ENCODE data around the gene R3HDM2.

R3HDM2 gene

GRCh38 chr12:57250956-57251355 lies 179.9 kb downstream of the R3HDM2 start, which contains the start of gene STAC3:
TSS of gene STAC3 (minus strand) at chr12:57251187. CDS start at chr12:57249636, 1,551 bp downstream.
- H3K9ac ChIP-seq (ENCODE audit: low read depth, low read length): no peak within 1 kb of the TSS
- no peaks in the 10 kb centered on the region for H3K4me1 ChIP-seq (ENCODE audit: insufficient read depth, low read length)
- H4K20me1 ChIP-seq (ENCODE audit: insufficient read depth, low read length): no peaks in the 10 kb centered on the region
- ATAC-seq (ENCODE audit: insufficient read depth, low read depth): no peak
- H3K4me3 ChIP-seq (ENCODE audit: low read depth in 1 of 2, low read length in 2 of 2): no peak within 1 kb of the TSS
- DNase-seq: no peak
- no peak within 1 kb of the TSS for H2AFZ ChIP-seq (ENCODE audit: low read depth, low read length)
- H3K36me3 ChIP-seq (ENCODE audit: insufficient read depth, low read length): peaks cover 7% of the 10 kb centered on the region
- H3K27ac ChIP-seq (ENCODE audit: low read length): no peak within 1 kb of the TSS
- H3K4me2 ChIP-seq (ENCODE audit: insufficient read depth, low read length): no peak within 1 kb of the TSS
- H3K27me3 ChIP-seq (ENCODE audit: insufficient read depth, low read length, poor library complexity): no peaks in the 10 kb centered on the region
- H3K79me2 ChIP-seq (ENCODE audit: insufficient read depth, low read length): no peaks in the 10 kb centered on the region
- TF ChIP-seq CTCF (IDR thresholded peaks at IDR 0.05; ENCODE audit: borderline replicate concordance, extremely low read depth, low read length, poor library complexity, severe bottlenecking): no peak
- TF ChIP-seq EZH2 (IDR thresholded peaks at IDR 0.05; ENCODE audit: borderline replicate concordance, low read depth, low read length, severe bottlenecking): no peak
- no peaks in the 10 kb centered on the region for H3K9me3 ChIP-seq (ENCODE audit: insufficient read depth, low read length, severe bottlenecking)

GRCh38 chr12:57250541-57250940 lies 180.3 kb downstream of the R3HDM2 start:
- Histone ChIP-seq H3K4me3 (ENCODE audit: low read depth in 1 of 2, low read length in 2 of 2) (no peak overlapping the region), H3K36me3 (ENCODE audit: insufficient read depth, low read length) (peaks cover 3% of the 10 kb centered on the region; the same call in 1 of the 2 replicates), H3K9me3 (ENCODE audit: insufficient read depth, low read length, severe bottlenecking) (no peaks in the 10 kb centered on the region), H3K4me1 (ENCODE audit: insufficient read depth, low read length) (no peaks in the 10 kb centered on the region), H2AFZ (ENCODE audit: low read depth, low read length) (no peak overlapping the region), H3K4me2 (ENCODE audit: insufficient read depth, low read length) (no peak overlapping the region), H4K20me1 (ENCODE audit: insufficient read depth, low read length) (no peaks in the 10 kb centered on the region), H3K9ac (ENCODE audit: low read depth, low read length) (no peak overlapping the region), H3K27ac (ENCODE audit: low read length) (no peak overlapping the region), H3K27me3 (ENCODE audit: insufficient read depth, low read length, poor library complexity) (no peaks in the 10 kb centered on the region), H3K79me2 (ENCODE audit: insufficient read depth, low read length) (no peaks in the 10 kb centered on the region)
- ATAC-seq (ENCODE audit: insufficient read depth, low read depth) (no peak), DNase-seq (no peak)
- no peak for TF ChIP-seq CTCF (IDR thresholded peaks at IDR 0.05; ENCODE audit: borderline replicate concordance, extremely low read depth, low read length, poor library complexity, severe bottlenecking)
- TF ChIP-seq EZH2 (IDR thresholded peaks at IDR 0.05; ENCODE audit: borderline replicate concordance, low read depth, low read length, severe bottlenecking): no peak

GRCh38 chr12:57248934-57249742 lies 181.7 kb downstream of the R3HDM2 start:
- ATAC-seq (ENCODE audit: insufficient read depth, low read depth) (peak; percentile 60), DNase-seq (no peak)
- no peaks in the 10 kb centered on the region for H3K27me3 ChIP-seq (ENCODE audit: insufficient read depth, low read length, poor library complexity)
- H3K79me2 ChIP-seq (ENCODE audit: insufficient read depth, low read length): no peaks in the 10 kb centered on the region
- TF ChIP-seq EZH2 (IDR thresholded peaks at IDR 0.05; ENCODE audit: borderline replicate concordance, low read depth, low read length, severe bottlenecking): no peak
- no peak for TF ChIP-seq CTCF (IDR thresholded peaks at IDR 0.05; ENCODE audit: borderline replicate concordance, extremely low read depth, low read length, poor library complexity, severe bottlenecking)
- no peak overlapping the region for H3K27ac ChIP-seq (ENCODE audit: low read length)
- H3K9me3 ChIP-seq (ENCODE audit: insufficient read depth, low read length, severe bottlenecking): no peaks in the 10 kb centered on the region
- H3K4me2 ChIP-seq (ENCODE audit: insufficient read depth, low read length): no peak overlapping the region
- no peaks in the 10 kb centered on the region for H4K20me1 ChIP-seq (ENCODE audit: insufficient read depth, low read length)
- no peaks in the 10 kb centered on the region for H3K4me1 ChIP-seq (ENCODE audit: insufficient read depth, low read length)
- no peak overlapping the region for H3K4me3 ChIP-seq (ENCODE audit: low read depth in 1 of 2, low read length in 2 of 2)
- no peaks in the 10 kb centered on the region for H3K36me3 ChIP-seq (ENCODE audit: insufficient read depth, low read length)
- H3K9ac ChIP-seq (ENCODE audit: low read depth, low read length): no peak overlapping the region
- H2AFZ ChIP-seq (ENCODE audit: low read depth, low read length): no peak overlapping the region
